ENCODE results near the gene GALNT2. TPM values are rescaled to one million over a fixed set of nuclear protein-coding genes. Genes with fewer than 3 reads are reported as not detected.

GALNT2 gene
- total and polyA plus RNA-seq, 2 donors from 2014 or later: 20.2 to 59.2 TPM

GRCh38 chr1:230327892-230328284 lies 260.9 kb downstream of the GALNT2 start:
- intact Hi-C loops (cut with DNase I): no loop called here
- H3K27me3 ChIP-seq (ENCODE audit: control insufficient read depth, insufficient read depth, low read length): no peaks in the 10 kb centered on the region
- FAIRE-seq (no peak), DNase-seq (no peak)
- H3K4me1 ChIP-seq (ENCODE audit: control insufficient read depth in 2 of 3, insufficient read depth in 2 of 3, low read depth in 1 of 3, low read length in 3 of 3): peaks cover 0 to 2% (median 0%) of the 10 kb centered on the region in 3 donors
- no peak overlapping the region for H3K4me3 ChIP-seq (ENCODE audit: low read length in 3 of 3)
- no peaks in the 10 kb centered on the region for H3K9me3 ChIP-seq (ENCODE audit: control insufficient read depth in 2 of 3, insufficient read depth in 1 of 3, low read length in 3 of 3)
- TF ChIP-seq CTCF (IDR thresholded peaks at IDR 0.05; ENCODE audit: borderline replicate concordance, extremely low read depth, insufficient read depth): no peak
- no peaks in the 10 kb centered on the region for H3K36me3 ChIP-seq (ENCODE audit: control insufficient read depth in 2 of 3, insufficient read depth in 3 of 3, low read length in 3 of 3)
- no peak overlapping the region for H3K27ac ChIP-seq (ENCODE audit: low read depth in 2 of 2, low read length in 2 of 2)
- H3K9ac ChIP-seq (ENCODE audit: low read length in 3 of 3): no peak overlapping the region

GRCh38 chr1:230328342-230329015 lies 261.4 kb downstream of the GALNT2 start:
- H3K4me1 ChIP-seq (ENCODE audit: control insufficient read depth in 2 of 3, insufficient read depth in 2 of 3, low read depth in 1 of 3, low read length in 3 of 3): peaks cover 0 to 2% (median 0%) of the 10 kb centered on the region in 3 donors
- DNase-seq: no peak
- no peak for FAIRE-seq

GRCh38 chr1:230330157-230330556 lies 263.1 kb downstream of the GALNT2 start:
- Histone ChIP-seq H3K27me3 (ENCODE audit: control insufficient read depth, insufficient read depth, low read length) (no peaks in the 10 kb centered on the region), H3K27ac (ENCODE audit: low read depth in 2 of 2, low read length in 2 of 2) (no peak overlapping the region), H3K9ac (ENCODE audit: low read length in 3 of 3) (no peak overlapping the region), H3K36me3 (ENCODE audit: control insufficient read depth in 2 of 3, insufficient read depth in 3 of 3, low read length in 3 of 3) (no peaks in the 10 kb centered on the region), H3K4me1 (ENCODE audit: control insufficient read depth in 2 of 3, insufficient read depth in 2 of 3, low read depth in 1 of 3, low read length in 3 of 3) (peaks cover 0 to 2% (median 0%) of the 10 kb centered on the region in 3 donors), H3K9me3 (ENCODE audit: control insufficient read depth in 2 of 3, insufficient read depth in 1 of 3, low read length in 3 of 3) (no peaks in the 10 kb centered on the region), H3K4me3 (ENCODE audit: low read length in 3 of 3) (no peak overlapping the region)
- no peak for TF ChIP-seq CTCF (IDR thresholded peaks at IDR 0.05; ENCODE audit: borderline replicate concordance, extremely low read depth, insufficient read depth)
- FAIRE-seq: no peak
- intact Hi-C loops (cut with DNase I): no loop called here
- no peak for DNase-seq

More at GRCh38 chr1:230328342-230329015, 261.4 kb downstream of the GALNT2 start:
- H3K9ac ChIP-seq (ENCODE audit: low read length in 3 of 3): no peak overlapping the region
- H3K27ac ChIP-seq (ENCODE audit: low read depth in 2 of 2, low read length in 2 of 2): no peak overlapping the region
- no peaks in the 10 kb centered on the region for H3K36me3 ChIP-seq (ENCODE audit: control insufficient read depth in 2 of 3, insufficient read depth in 3 of 3, low read length in 3 of 3)
- H3K27me3 ChIP-seq (ENCODE audit: control insufficient read depth, insufficient read depth, low read length): no peaks in the 10 kb centered on the region
- no peak overlapping the region for H3K4me3 ChIP-seq (ENCODE audit: low read length in 3 of 3)
- intact Hi-C loops (cut with DNase I): no loop called here
- H3K9me3 ChIP-seq (ENCODE audit: control insufficient read depth in 2 of 3, insufficient read depth in 1 of 3, low read length in 3 of 3): no peaks in the 10 kb centered on the region
- TF ChIP-seq CTCF (IDR thresholded peaks at IDR 0.05; ENCODE audit: borderline replicate concordance, extremely low read depth, insufficient read depth): no peak

All from kidney (tissue), 14 donors.